ENCODE data around the gene PKP3. TPM values are rescaled to one million over a fixed set of nuclear protein-coding genes. Genes with fewer than 3 reads are reported as not detected.

Gene PKP3
- total RNA-seq, 5 donors from 2014 or later (not counting 1 experiment from before 2014, with no cell fraction given): 0.32 to 0.85 (median 0.47) TPM; not detected in 1

DNA sequence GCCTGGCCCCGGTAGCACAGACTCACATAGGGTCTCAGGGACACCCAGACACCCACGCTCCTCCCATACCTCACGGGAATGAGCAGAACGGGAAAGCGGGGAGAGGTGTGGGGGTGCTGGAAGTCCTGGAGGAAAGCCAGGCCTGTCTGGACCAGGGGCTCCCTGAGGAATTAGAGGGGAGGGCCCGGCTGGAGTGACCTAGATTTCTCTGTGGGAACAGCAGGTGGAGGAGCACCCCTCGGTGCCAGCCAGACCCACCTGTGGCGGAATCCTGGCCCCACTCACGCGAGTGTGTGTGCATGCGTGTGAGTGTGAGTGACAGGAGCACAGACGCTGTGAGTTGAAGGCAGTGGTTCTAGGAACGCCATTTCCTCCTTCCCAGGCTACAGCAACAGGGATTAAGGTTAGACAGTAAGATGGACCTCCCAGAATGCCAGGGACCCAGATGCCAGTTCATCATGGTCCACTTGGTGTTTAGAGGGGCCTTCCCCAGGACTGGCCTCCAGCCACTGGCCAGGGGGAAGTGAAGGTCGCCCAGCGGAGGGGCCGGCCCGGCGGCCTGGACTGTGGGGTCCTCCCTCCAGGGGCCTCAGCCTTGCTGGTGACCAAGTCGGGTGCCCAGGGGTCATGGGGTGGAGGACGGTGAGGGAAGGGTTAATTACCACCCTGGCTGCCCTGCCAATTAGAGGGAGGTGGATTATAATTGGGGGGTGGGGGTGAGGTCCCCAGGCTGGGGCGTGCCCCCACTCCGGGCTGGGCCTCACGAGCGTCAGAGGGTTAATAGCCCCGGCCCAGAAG, 1.0 kb downstream of the PKP3 start:
- H3K27me3 Mint-ChIP-seq: peaks cover 0 to 9% of the 10 kb centered on the region in 2 donors
- ATAC-seq (replicated peaks in 1 of 4): no peak
- no peak overlapping the region for H3K4me3 Mint-ChIP-seq
- H3K36me3 Mint-ChIP-seq: no peaks in the 10 kb centered on the region
- 90% methylated on average over 10 of the region's 25 CpGs for WGBS (ENCODE audit: insufficient coverage)
- H3K9me3 ChIP-seq: no peaks in the 10 kb centered on the region
- H3K36me3 ChIP-seq (ENCODE audit: control insufficient read depth in 2 of 2, extremely low read depth in 1 of 2, insufficient read depth in 1 of 2, low read length in 1 of 2): no peaks in the 10 kb centered on the region
- no peaks in the 10 kb centered on the region for H3K9me3 Mint-ChIP-seq
- H3K27ac Mint-ChIP-seq: no peak overlapping the region
- ChIA-PET POLR2A (no interaction called here), CTCF (no interaction called here)
- peaks cover 0 to 5% (median 2%) of the 10 kb centered on the region in 3 donors for H3K4me1 Mint-ChIP-seq
- peaks cover 0 to 19% of the 10 kb centered on the region in 2 experiments for H3K4me1 ChIP-seq (ENCODE audit: control insufficient read depth in 1 of 2, extremely low read depth in 1 of 2, insufficient read depth in 2 of 2, low read length in 2 of 2)
- no peak for DNase-seq
- H3K27ac ChIP-seq (ENCODE audit: low read length): no peak overlapping the region
- H3K4me3 ChIP-seq (ENCODE audit: control insufficient read depth in 1 of 2, extremely low read depth in 1 of 2, low read length in 1 of 2): no peak overlapping the region
- peaks cover 0 to 40% of the 10 kb centered on the region in 2 experiments for H3K27me3 ChIP-seq (replicated peaks in 1 of 2; ENCODE audit: control insufficient read depth in 2 of 2, extremely low read depth in 1 of 2, insufficient read depth in 2 of 2, low read length in 1 of 2)

DNA sequence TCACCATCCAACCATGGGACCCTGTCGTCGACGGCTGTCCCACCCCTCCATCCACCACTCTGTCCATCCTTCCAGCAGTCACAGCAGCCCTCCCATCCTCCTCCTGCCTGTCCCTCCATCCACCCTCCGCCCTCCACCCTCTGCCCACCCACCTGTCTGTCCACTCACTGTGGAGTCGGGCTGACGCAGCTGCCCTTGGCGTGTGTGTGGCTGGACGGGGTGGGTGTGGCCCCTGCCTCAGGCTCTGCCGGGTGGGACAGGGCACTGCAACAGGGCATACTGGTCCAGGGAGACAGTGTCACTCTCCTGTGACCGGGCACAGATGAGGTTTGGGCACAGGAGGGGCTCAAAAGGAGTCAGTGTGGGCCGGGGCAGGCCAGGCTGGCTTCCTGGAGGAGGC, 1.9 kb downstream of the PKP3 start:
- Histone ChIP-seq H3K27me3 (replicated peaks in 1 of 2; ENCODE audit: control insufficient read depth in 2 of 2, extremely low read depth in 1 of 2, insufficient read depth in 2 of 2, low read length in 1 of 2) (peaks cover 0 to 42% of the 10 kb centered on the region in 2 experiments), H3K27ac (ENCODE audit: low read length) (no peak overlapping the region), H3K4me3 (ENCODE audit: control insufficient read depth in 1 of 2, extremely low read depth in 1 of 2, low read length in 1 of 2) (no peak overlapping the region), H3K4me1 (ENCODE audit: control insufficient read depth in 1 of 2, extremely low read depth in 1 of 2, insufficient read depth in 2 of 2, low read length in 2 of 2) (peaks cover 0 to 19% of the 10 kb centered on the region in 2 experiments), H3K9me3 (no peaks in the 10 kb centered on the region), H3K36me3 (ENCODE audit: control insufficient read depth in 2 of 2, extremely low read depth in 1 of 2, insufficient read depth in 1 of 2, low read length in 1 of 2) (no peaks in the 10 kb centered on the region)
- DNase-seq (no peak), ATAC-seq (replicated peaks in 1 of 4) (no peak)
- ChIA-PET CTCF (interaction anchor here in 1 of 2 donors (0.9 to 1.8 kb wide), 2 partner anchors 11 to 145 kb away, joined by 3 to 7 read pairs; no protein-coding TSS in a partner anchor), POLR2A (interaction anchor here in 1 of 2 donors (1.5 kb wide), 1 partner anchor 11 kb away, joined by 4 read pairs; no protein-coding TSS in a partner anchor)
- Mint-ChIP-seq H3K27me3 (peaks cover 0 to 9% of the 10 kb centered on the region in 2 donors), H3K4me3 (peak overlapping the region in 1 of 3 donors; percentile 58), H3K4me1 (peaks cover 0 to 5% (median 2%) of the 10 kb centered on the region in 3 donors), H3K9me3 (no peaks in the 10 kb centered on the region), H3K36me3 (no peaks in the 10 kb centered on the region), H3K27ac (no peak overlapping the region)
- 86% methylated on average over 8 of the region's 11 CpGs for WGBS (ENCODE audit: insufficient coverage)

DNA sequence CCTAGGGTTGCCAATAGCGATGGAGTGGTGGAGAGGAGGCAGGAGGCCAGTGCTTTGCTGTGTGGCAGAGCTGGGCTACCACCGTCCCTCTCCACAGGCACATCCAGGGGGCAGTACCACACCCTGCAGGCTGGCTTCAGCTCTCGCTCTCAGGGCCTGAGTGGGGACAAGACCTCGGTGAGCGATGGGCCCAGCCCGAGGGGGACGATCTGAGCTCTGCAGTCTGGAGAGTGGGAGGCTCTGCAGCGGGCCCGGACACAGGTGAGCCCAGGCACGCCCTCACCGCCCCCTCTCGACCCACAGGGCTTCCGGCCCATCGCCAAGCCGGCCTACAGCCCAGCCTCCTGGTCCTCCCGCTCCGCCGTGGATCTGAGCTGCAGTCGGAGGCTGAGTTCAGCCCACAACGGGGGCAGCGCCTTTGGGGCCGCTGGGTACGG, 2.5 kb downstream of the PKP3 start:
- ATAC-seq (replicated peaks in 1 of 4): peak; percentile 15 to 63 (median 42)
- H3K27ac ChIP-seq (ENCODE audit: low read length): no peak overlapping the region
- Mint-ChIP-seq H3K36me3 (no peaks in the 10 kb centered on the region), H3K27ac (no peak overlapping the region), H3K4me1 (peaks cover 0 to 5% (median 2%) of the 10 kb centered on the region in 3 donors), H3K27me3 (peaks cover 0 to 9% of the 10 kb centered on the region in 2 donors), H3K9me3 (no peaks in the 10 kb centered on the region), H3K4me3 (peak overlapping the region in 2 of 3 donors; percentile 17 to 58)
- H3K4me3 ChIP-seq (ENCODE audit: control insufficient read depth in 1 of 2, extremely low read depth in 1 of 2, low read length in 1 of 2): peak overlapping the region; percentile 37 to 40
- CTCF ChIA-PET: interaction anchor here in 1 of 2 donors (0.7 to 1.8 kb wide), 3 partner anchors 10 to 145 kb away, joined by 3 to 7 read pairs (median 3); no protein-coding TSS in a partner anchor
- H3K9me3 ChIP-seq: no peaks in the 10 kb centered on the region
- H3K4me1 ChIP-seq (ENCODE audit: control insufficient read depth in 1 of 2, extremely low read depth in 1 of 2, insufficient read depth in 2 of 2, low read length in 2 of 2): peaks cover 0 to 19% of the 10 kb centered on the region in 2 experiments
- WGBS (ENCODE audit: insufficient coverage): 61% methylated on average over 22 of the region's 23 CpGs
- peaks cover 0 to 42% of the 10 kb centered on the region in 2 experiments for H3K27me3 ChIP-seq (replicated peaks in 1 of 2; ENCODE audit: control insufficient read depth in 2 of 2, extremely low read depth in 1 of 2, insufficient read depth in 2 of 2, low read length in 1 of 2)
- POLR2A ChIA-PET: interaction anchor here in 1 of 2 donors (1.5 kb wide), 1 partner anchor 10 kb away, joined by 4 read pairs; no protein-coding TSS in a partner anchor
- peak in 2 of 35 experiments; percentile 21 to 42 for DNase-seq
- no peaks in the 10 kb centered on the region for H3K36me3 ChIP-seq (ENCODE audit: control insufficient read depth in 2 of 2, extremely low read depth in 1 of 2, insufficient read depth in 1 of 2, low read length in 1 of 2)

DNA sequence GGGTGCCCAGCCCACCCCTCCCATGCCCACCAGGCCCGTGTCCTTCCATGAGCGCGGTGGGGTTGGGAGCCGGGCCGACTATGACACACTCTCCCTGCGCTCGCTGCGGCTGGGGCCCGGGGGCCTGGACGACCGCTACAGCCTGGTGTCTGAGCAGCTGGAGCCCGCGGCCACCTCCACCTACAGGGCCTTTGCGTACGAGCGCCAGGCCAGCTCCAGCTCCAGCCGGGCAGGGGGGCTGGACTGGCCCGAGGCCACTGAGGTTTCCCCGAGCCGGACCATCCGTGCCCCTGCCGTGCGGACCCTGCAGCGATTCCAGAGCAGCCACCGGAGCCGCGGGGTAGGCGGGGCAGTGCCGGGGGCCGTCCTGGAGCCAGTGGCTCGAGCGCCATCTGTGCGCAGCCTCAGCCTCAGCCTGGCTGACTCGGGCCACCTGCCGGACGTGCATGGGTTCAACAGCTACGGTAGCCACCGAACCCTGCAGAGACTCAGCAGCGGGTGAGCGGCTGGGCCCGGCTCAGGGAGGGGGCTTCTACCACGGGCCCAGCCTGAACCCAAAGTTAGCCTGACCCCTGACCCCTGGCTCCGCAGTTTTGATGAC, 3.0 kb downstream of the PKP3 start:
- Histone ChIP-seq H3K4me1 (ENCODE audit: control insufficient read depth in 1 of 2, extremely low read depth in 1 of 2, insufficient read depth in 2 of 2, low read length in 2 of 2) (peaks cover 0 to 19% of the 10 kb centered on the region in 2 experiments), H3K36me3 (ENCODE audit: control insufficient read depth in 2 of 2, extremely low read depth in 1 of 2, insufficient read depth in 1 of 2, low read length in 1 of 2) (no peaks in the 10 kb centered on the region), H3K9me3 (no peaks in the 10 kb centered on the region), H3K27me3 (replicated peaks in 1 of 2; ENCODE audit: control insufficient read depth in 2 of 2, extremely low read depth in 1 of 2, insufficient read depth in 2 of 2, low read length in 1 of 2) (peaks cover 0 to 42% of the 10 kb centered on the region in 2 experiments), H3K27ac (ENCODE audit: low read length) (no peak overlapping the region), H3K4me3 (ENCODE audit: control insufficient read depth in 1 of 2, extremely low read depth in 1 of 2, low read length in 1 of 2) (peak overlapping the region; percentile 37 to 40)
- H3K36me3 Mint-ChIP-seq: no peaks in the 10 kb centered on the region
- DNase-seq (peak in 17 of 35 experiments; percentile 27 to 62 (median 42)), ATAC-seq (replicated peaks in 1 of 4) (peak in 3 of 4 experiments; percentile 46 to 86 (median 83))
- POLR2A ChIA-PET: interaction anchor here in 1 of 2 donors (1.5 kb wide), 1 partner anchor 10 kb away, joined by 4 read pairs; no protein-coding TSS in a partner anchor
- H3K4me1 Mint-ChIP-seq: peaks cover 0 to 5% (median 2%) of the 10 kb centered on the region in 3 donors
- CTCF ChIA-PET: interaction anchor here in 1 of 2 donors (0.7 to 1.8 kb wide), 3 partner anchors 10 to 146 kb away, joined by 3 to 7 read pairs (median 3); no protein-coding TSS in a partner anchor
- H3K27ac Mint-ChIP-seq: no peak overlapping the region
- peak overlapping the region in 2 of 3 donors; percentile 17 to 58 for H3K4me3 Mint-ChIP-seq
- H3K9me3 Mint-ChIP-seq: no peaks in the 10 kb centered on the region
- H3K27me3 Mint-ChIP-seq: peaks cover 0 to 9% of the 10 kb centered on the region in 2 donors
- 60% methylated on average over 43 of the region's 43 CpGs for WGBS (ENCODE audit: insufficient coverage)

DNA sequence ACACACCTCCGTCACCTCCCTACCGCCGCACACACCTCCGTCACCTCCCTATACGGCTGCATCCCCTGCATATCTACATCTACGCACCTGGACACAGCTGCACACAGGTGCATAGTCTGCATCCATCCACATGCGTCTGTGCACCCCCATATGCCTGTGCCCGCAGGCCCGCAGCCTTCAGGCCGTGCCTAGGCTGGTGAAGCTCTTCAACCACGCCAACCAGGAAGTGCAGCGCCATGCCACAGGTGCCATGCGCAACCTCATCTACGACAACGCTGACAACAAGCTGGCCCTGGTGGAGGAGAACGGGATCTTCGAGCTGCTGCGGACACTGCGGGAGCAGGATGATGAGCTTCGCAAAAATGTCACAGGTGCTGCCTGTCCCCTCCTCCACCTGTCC, 4.8 kb downstream of the PKP3 start:
- Mint-ChIP-seq H3K27me3 (peaks cover 0 to 9% of the 10 kb centered on the region in 2 donors), H3K4me3 (no peak overlapping the region), H3K4me1 (peaks cover 0 to 5% (median 2%) of the 10 kb centered on the region in 3 donors), H3K36me3 (no peaks in the 10 kb centered on the region), H3K27ac (no peak overlapping the region), H3K9me3 (no peaks in the 10 kb centered on the region)
- Histone ChIP-seq H3K4me3 (ENCODE audit: control insufficient read depth in 1 of 2, extremely low read depth in 1 of 2, low read length in 1 of 2) (no peak overlapping the region), H3K27ac (ENCODE audit: low read length) (no peak overlapping the region), H3K4me1 (ENCODE audit: control insufficient read depth in 1 of 2, extremely low read depth in 1 of 2, insufficient read depth in 2 of 2, low read length in 2 of 2) (peaks cover 0 to 19% of the 10 kb centered on the region in 2 experiments), H3K36me3 (ENCODE audit: control insufficient read depth in 2 of 2, extremely low read depth in 1 of 2, insufficient read depth in 1 of 2, low read length in 1 of 2) (no peaks in the 10 kb centered on the region), H3K9me3 (no peaks in the 10 kb centered on the region), H3K27me3 (replicated peaks in 1 of 2; ENCODE audit: control insufficient read depth in 2 of 2, extremely low read depth in 1 of 2, insufficient read depth in 2 of 2, low read length in 1 of 2) (peaks cover 0 to 44% of the 10 kb centered on the region in 2 experiments)
- ChIA-PET CTCF (interaction anchor here in 1 of 2 donors (0.6 kb wide), 1 partner anchor 57 kb away, joined by 3 read pairs; no protein-coding TSS in a partner anchor), POLR2A (no interaction called here)
- 90% methylated on average over 20 of the region's 20 CpGs for WGBS (ENCODE audit: insufficient coverage)
- no peak for ATAC-seq (replicated peaks in 1 of 4)
- DNase-seq: no peak

DNA sequence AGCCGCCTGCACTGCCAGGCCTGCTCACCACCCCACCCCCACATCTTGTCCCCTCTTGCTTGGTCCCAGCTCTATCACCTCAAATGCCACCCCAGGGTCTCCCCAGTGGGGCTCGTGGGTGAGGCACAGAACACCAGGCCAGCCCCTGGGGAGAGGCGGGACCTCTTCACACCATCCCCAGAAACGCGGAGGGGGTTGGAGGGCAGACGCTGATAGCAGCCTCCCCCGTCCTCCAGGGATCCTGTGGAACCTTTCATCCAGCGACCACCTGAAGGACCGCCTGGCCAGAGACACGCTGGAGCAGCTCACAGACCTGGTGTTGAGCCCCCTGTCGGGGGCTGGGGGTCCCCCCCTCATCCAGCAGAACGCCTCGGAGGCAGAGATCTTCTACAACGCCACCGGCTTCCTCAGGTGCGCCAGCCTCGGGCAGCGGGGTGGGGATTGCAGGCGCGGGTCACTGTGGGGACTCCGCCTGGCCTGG, 5.8 kb downstream of the PKP3 start:
- ChIA-PET POLR2A (no interaction called here), CTCF (no interaction called here)
- WGBS (ENCODE audit: insufficient coverage): 82% methylated on average over 18 of the region's 21 CpGs
- Histone ChIP-seq H3K27me3 (replicated peaks in 1 of 2; ENCODE audit: control insufficient read depth in 2 of 2, extremely low read depth in 1 of 2, insufficient read depth in 2 of 2, low read length in 1 of 2) (peaks cover 0 to 49% of the 10 kb centered on the region in 2 experiments), H3K27ac (ENCODE audit: low read length) (no peak overlapping the region), H3K36me3 (ENCODE audit: control insufficient read depth in 2 of 2, extremely low read depth in 1 of 2, insufficient read depth in 1 of 2, low read length in 1 of 2) (peaks cover 0 to under 1% of the 10 kb centered on the region in 2 donors), H3K4me1 (ENCODE audit: control insufficient read depth in 1 of 2, extremely low read depth in 1 of 2, insufficient read depth in 2 of 2, low read length in 2 of 2) (peaks cover 0 to 20% of the 10 kb centered on the region in 2 experiments), H3K9me3 (no peaks in the 10 kb centered on the region), H3K4me3 (ENCODE audit: control insufficient read depth in 1 of 2, extremely low read depth in 1 of 2, low read length in 1 of 2) (no peak overlapping the region)
- Mint-ChIP-seq H3K4me3 (peak overlapping the region in 1 of 3 donors; percentile 47), H3K9me3 (no peaks in the 10 kb centered on the region), H3K4me1 (peaks cover 0 to 5% (median 2%) of the 10 kb centered on the region in 3 donors), H3K27me3 (peaks cover 0 to 9% of the 10 kb centered on the region in 2 donors), H3K27ac (no peak overlapping the region), H3K36me3 (no peaks in the 10 kb centered on the region)
- DNase-seq (no peak), ATAC-seq (replicated peaks in 1 of 4) (no peak)
